Neuronal stem cell (in vitro differentiated cells): ENCODE results near the gene IQGAP3.
A peak's percentile ranks its signal among the peaks of the same experiment; 100 is the strongest.

ENCODE experiments used
- DNase-seq: peaks from one replicate; pipeline ENCODE4 v3.0.0-alpha.2; 2013; ENCODE audit warnings: low spot score
- H2AFZ ChIP-seq: one replicate; pipeline ENCODE4 v1.6.1; 2013; ENCODE audit warnings: mild to moderate bottlenecking, low read length, inconsistent platforms
- H2AK5ac ChIP-seq: 2 replicates; pipeline ENCODE4 v1.6.1; 2013; ENCODE audit warnings: low read depth, mild to moderate bottlenecking, inconsistent platforms, low read length, moderate library complexity, mixed read lengths
- H2BK120ac ChIP-seq: 2 replicates; pipeline ENCODE4 v1.6.1; 2013; ENCODE audit warnings: low read depth, mild to moderate bottlenecking, inconsistent platforms, low read length, moderate library complexity, mixed read lengths
- H2BK12ac ChIP-seq: one replicate; pipeline ENCODE4 v1.6.1; 2013; ENCODE audit warnings: low read length, inconsistent platforms
- H2BK15ac ChIP-seq: 2 replicates; pipeline ENCODE4 v1.6.1; 2013; ENCODE audit warnings: mild to moderate bottlenecking, low read length, inconsistent platforms, mixed read lengths
- H2BK5ac ChIP-seq: one replicate; pipeline ENCODE4 v1.6.1; 2013; ENCODE audit warnings: inconsistent platforms, mild to moderate bottlenecking, low read length, moderate library complexity
- H3K14ac ChIP-seq: one replicate; pipeline ENCODE4 v1.6.1; 2013; ENCODE audit warnings: low read length, inconsistent platforms
- H3K18ac ChIP-seq: 2 replicates; pipeline ENCODE4 v1.6.1; 2013; ENCODE audit warnings: low read length, inconsistent platforms
- H3K23ac ChIP-seq: 2 replicates; pipeline ENCODE4 v1.6.1; 2013; ENCODE audit warnings: low read depth, mild to moderate bottlenecking, mixed read lengths, low read length, inconsistent platforms; ENCODE audit not compliant: poor library complexity
- H3K27ac ChIP-seq: replicated peaks from 3 replicates; pipeline ENCODE4 v1.5.1; 2013; ENCODE audit warnings: low read length, inconsistent platforms
- H3K27me3 ChIP-seq, 3 experiments: 2 replicates each; pipeline ENCODE4 v1.6.1; 2013; ENCODE audit warnings: low read length in 3 of 3, mild to moderate bottlenecking in 2 of 3, inconsistent platforms in 1 of 3, low read depth in 1 of 3, mixed read lengths in 1 of 3, moderate library complexity in 1 of 3; ENCODE audit not compliant: control insufficient read depth in 3 of 3, insufficient read depth in 3 of 3
- H3K36me3 ChIP-seq, 2 donors: replicated peaks in 1 of 2; 2 replicates each; pipeline ENCODE4 v1.6.1; 2013; ENCODE audit warnings: low read length in 2 of 2; ENCODE audit not compliant: control insufficient read depth in 2 of 2, insufficient read depth in 2 of 2
- H3K4ac ChIP-seq: 2 replicates; pipeline ENCODE4 v1.6.1; 2013; ENCODE audit warnings: inconsistent platforms, mild to moderate bottlenecking, low read length, moderate library complexity
- H3K4me1 ChIP-seq, 2 donors: 1 replicate in 1 of 2; 2 replicates in 1 of 2; pipeline ENCODE4 v1.6.1; 2013; ENCODE audit warnings: low read length in 2 of 2, low read depth in 1 of 2; ENCODE audit not compliant: control insufficient read depth in 2 of 2, insufficient read depth in 1 of 2
- H3K4me2 ChIP-seq: one replicate; pipeline ENCODE4 v1.6.1; 2013; ENCODE audit warnings: mild to moderate bottlenecking, low read length, inconsistent platforms; ENCODE audit not compliant: insufficient read depth, poor library complexity, severe bottlenecking
- H3K4me3 ChIP-seq, 2 donors: 2 replicates each; pipeline ENCODE4 v1.5.1; 2013; ENCODE audit warnings: low read length in 2 of 2, mild to moderate bottlenecking in 2 of 2, inconsistent platforms in 1 of 2, moderate library complexity in 1 of 2
- H3K79me1 ChIP-seq: one replicate; pipeline ENCODE4 v1.6.1; 2013; ENCODE audit warnings: low read depth, mild to moderate bottlenecking, inconsistent platforms, low read length, moderate library complexity
- H3K9ac ChIP-seq: one replicate; pipeline ENCODE4 v1.6.1; 2013; ENCODE audit warnings: mild to moderate bottlenecking, low read depth, low read length, inconsistent platforms; ENCODE audit not compliant: poor library complexity
- H3K9me3 ChIP-seq, 2 donors: replicated peaks in 1 of 2; 2 replicates each; pipeline versions ENCODE3 to v1.6.1; 2013; ENCODE audit warnings: low read length in 2 of 2, mild to moderate bottlenecking in 2 of 2, inconsistent platforms in 1 of 2, low read depth in 1 of 2, mixed read lengths in 1 of 2, moderate library complexity in 1 of 2; ENCODE audit not compliant: control insufficient read depth in 2 of 2, insufficient read depth in 1 of 2
- H4K8ac ChIP-seq: one replicate; pipeline ENCODE4 v1.6.1; 2013; ENCODE audit warnings: low read depth, mild to moderate bottlenecking, inconsistent platforms, low read length, moderate library complexity
- H4K91ac ChIP-seq: one replicate; pipeline ENCODE4 v1.6.1; 2013; ENCODE audit warnings: low read length, low read depth, mild to moderate bottlenecking, inconsistent platforms; ENCODE audit not compliant: poor library complexity
- WGBS, 2 donors: extraction: QIAGEN DNeasy Blood & Tissue Kit; methylation state at CpG; one replicate each; pipeline ENCODE4 v1.1.7; 2013; ENCODE audit warnings: missing lambda C conversion rate in 2 of 2, mixed read lengths in 1 of 2; ENCODE audit not compliant: insufficient read length in 2 of 2, insufficient replicate concordance in 1 of 2; ENCODE audit errors: extremely low coverage in 2 of 2; 5-methylcytosine and 5-hydroxymethylcytosine counted together

IQGAP3 gene

GRCh38 chr1:156583821-156584622, 11.7 kb upstream of the IQGAP3 start:
- Histone ChIP-seq H3K4me3 (no peak overlapping the region), H3K36me3 (no peaks in the 10 kb centered on the region), H3K27me3 (peaks cover 0 to 64% (median 2%) of the 10 kb centered on the region in 3 experiments), H3K4me1 (peaks cover 0 to 1% of the 10 kb centered on the region in 2 donors), H3K9me3 (no peaks in the 10 kb centered on the region), H2BK5ac (no peak overlapping the region), H3K4ac (peak overlapping the region; percentile 44), H2BK120ac (no peak overlapping the region), H2BK15ac (no peak overlapping the region), H3K27ac (no peak overlapping the region), H3K4me2 (no peak overlapping the region), H4K91ac (no peak overlapping the region), H3K79me1 (no peaks in the 10 kb centered on the region), H2BK12ac (peak overlapping the region; percentile 42), H2AFZ (peak overlapping the region; percentile 69), H4K8ac (peak overlapping the region; percentile 87), H3K9ac (peak overlapping the region; percentile 64), H2AK5ac (peak overlapping the region; percentile 53), H3K14ac (no peak overlapping the region), H3K23ac (no peak overlapping the region), H3K18ac (peak overlapping the region; percentile 72)
- DNase-seq = peak; percentile 78
- no CpG with 5 or more reads among the region's 20 CpGs for WGBS, 2 donors

GRCh38 chr1:156582388-156583017, 10.1 kb upstream of the IQGAP3 start:
- H3K36me3 ChIP-seq = no peaks in the 10 kb centered on the region
- H3K27me3 ChIP-seq = peaks cover 0 to 64% (median 2%) of the 10 kb centered on the region in 3 experiments
- H3K9ac ChIP-seq = no peak overlapping the region
- no peak overlapping the region for H3K23ac ChIP-seq
- peaks cover 0 to 1% of the 10 kb centered on the region in 2 donors for H3K4me1 ChIP-seq
- no peak overlapping the region for H2AK5ac ChIP-seq
- no peak overlapping the region for H3K14ac ChIP-seq
- no peaks in the 10 kb centered on the region for H3K79me1 ChIP-seq
- no peak overlapping the region for H2BK12ac ChIP-seq
- H2BK5ac ChIP-seq = no peak overlapping the region
- H3K4ac ChIP-seq = no peak overlapping the region
- H2BK15ac ChIP-seq = no peak overlapping the region
- WGBS, 2 donors = no CpG with 5 or more reads among the region's 9 CpGs
- no peak overlapping the region for H3K27ac ChIP-seq
- H3K4me2 ChIP-seq = no peak overlapping the region
- H3K4me3 ChIP-seq = no peak overlapping the region
- H2AFZ ChIP-seq = peak overlapping the region; percentile 58
- H4K91ac ChIP-seq = no peak overlapping the region
- no peak overlapping the region for H4K8ac ChIP-seq
- no peak for DNase-seq
- H3K9me3 ChIP-seq = no peaks in the 10 kb centered on the region
- H3K18ac ChIP-seq = no peak overlapping the region
- H2BK120ac ChIP-seq = no peak overlapping the region

GRCh38 chr1:156581661-156582387, 9.5 kb upstream of the IQGAP3 start:
- H2BK120ac ChIP-seq = no peak overlapping the region
- no peak overlapping the region for H3K4me2 ChIP-seq
- H3K36me3 ChIP-seq = no peaks in the 10 kb centered on the region
- no peak overlapping the region for H3K23ac ChIP-seq
- H2BK12ac ChIP-seq = no peak overlapping the region
- H2AFZ ChIP-seq = peak overlapping the region; percentile 58
- no CpG with 5 or more reads among the region's 21 CpGs for WGBS, 2 donors
- H3K4ac ChIP-seq = no peak overlapping the region
- H2BK15ac ChIP-seq = no peak overlapping the region
- no peak overlapping the region for H4K91ac ChIP-seq
- no peaks in the 10 kb centered on the region for H3K9me3 ChIP-seq
- no peaks in the 10 kb centered on the region for H3K79me1 ChIP-seq
- H3K14ac ChIP-seq = no peak overlapping the region
- no peak overlapping the region for H3K9ac ChIP-seq
- no peak overlapping the region for H2AK5ac ChIP-seq
- no peak overlapping the region for H3K27ac ChIP-seq
- H3K4me1 ChIP-seq = peaks cover 0 to 1% of the 10 kb centered on the region in 2 donors
- no peak overlapping the region for H3K18ac ChIP-seq
- peaks cover 0 to 59% (median 2%) of the 10 kb centered on the region in 3 experiments for H3K27me3 ChIP-seq
- no peak overlapping the region for H2BK5ac ChIP-seq
- H3K4me3 ChIP-seq = no peak overlapping the region
- no peak overlapping the region for H4K8ac ChIP-seq
- DNase-seq = no peak

GRCh38 chr1:156579472-156579871, 7.1 kb upstream of the IQGAP3 start, which contains the start of gene TTC24:
Gene TTC24 (plus strand): TSS chr1:156579723. CDS start chr1:156581365, 1,642 bp downstream.
- Histone ChIP-seq H4K91ac (no peak within 1 kb of the TSS), H2AK5ac (no peak within 1 kb of the TSS), H2AFZ (no peak within 1 kb of the TSS), H3K9ac (no peak within 1 kb of the TSS), H3K18ac (no peak within 1 kb of the TSS), H3K9me3 (no peaks in the 10 kb centered on the region), H4K8ac (no peak within 1 kb of the TSS), H3K79me1 (no peaks in the 10 kb centered on the region), H3K36me3 (no peaks in the 10 kb centered on the region), H2BK120ac (no peak within 1 kb of the TSS), H2BK12ac (no peak within 1 kb of the TSS), H3K4me2 (no peak within 1 kb of the TSS), H3K27me3 (peaks cover 0 to 46% (median 0%) of the 10 kb centered on the region in 3 experiments), H2BK5ac (no peak within 1 kb of the TSS), H3K14ac (no peak within 1 kb of the TSS), H3K23ac (no peak within 1 kb of the TSS), H3K4ac (no peak within 1 kb of the TSS), H3K4me1 (peaks cover 0 to 1% of the 10 kb centered on the region in 2 donors), H3K4me3 (no peak within 1 kb of the TSS), H3K27ac (no peak within 1 kb of the TSS), H2BK15ac (no peak within 1 kb of the TSS)
- DNase-seq = no peak
- WGBS, 2 donors = no CpG with 5 or more reads among the region's 5 CpGs
